ENCODE results near the gene GNA15. TPM values are rescaled to one million over a fixed set of nuclear protein-coding genes. Genes with fewer than 3 reads are reported as not detected.
"Not testable (repeated sequence)": the region's sequence is repeated elsewhere in the genome, so short reads cannot be mapped to it uniquely, and the experiment has no call there.

Gene GNA15
- total RNA-seq, 1 donor from 2014 or later = 1.9 TPM

DNA sequence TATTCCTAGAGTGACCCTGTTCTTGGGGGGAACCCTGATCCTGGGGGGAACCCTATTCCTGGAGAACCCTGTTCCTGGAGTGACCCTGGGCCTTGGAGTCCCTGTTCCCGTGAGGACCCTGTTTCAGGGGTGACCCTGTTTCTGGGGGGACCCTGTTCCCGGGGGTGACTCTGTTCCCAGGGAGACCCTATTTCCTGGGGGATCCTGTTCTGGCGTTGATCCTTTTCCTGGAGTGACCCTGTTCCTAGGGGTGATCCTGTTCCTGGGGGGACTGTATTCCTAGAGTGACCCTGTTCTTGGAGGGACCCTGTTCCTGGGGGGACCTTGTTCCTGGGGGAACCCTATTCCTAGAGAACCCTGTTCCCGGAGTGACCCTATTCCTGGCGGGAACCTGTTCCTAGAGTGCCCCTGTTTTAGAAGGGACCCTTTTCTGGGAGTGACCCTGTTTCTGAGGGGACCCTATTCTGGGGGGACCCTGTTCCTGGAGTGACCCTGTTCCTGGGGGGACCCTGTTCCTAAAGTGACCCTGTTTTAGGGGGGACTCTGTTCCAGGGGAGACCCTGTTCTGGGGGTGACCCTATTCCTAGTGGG lies 15.0 kb downstream of the GNA15 start:
- no peak for DNase-seq

DNA sequence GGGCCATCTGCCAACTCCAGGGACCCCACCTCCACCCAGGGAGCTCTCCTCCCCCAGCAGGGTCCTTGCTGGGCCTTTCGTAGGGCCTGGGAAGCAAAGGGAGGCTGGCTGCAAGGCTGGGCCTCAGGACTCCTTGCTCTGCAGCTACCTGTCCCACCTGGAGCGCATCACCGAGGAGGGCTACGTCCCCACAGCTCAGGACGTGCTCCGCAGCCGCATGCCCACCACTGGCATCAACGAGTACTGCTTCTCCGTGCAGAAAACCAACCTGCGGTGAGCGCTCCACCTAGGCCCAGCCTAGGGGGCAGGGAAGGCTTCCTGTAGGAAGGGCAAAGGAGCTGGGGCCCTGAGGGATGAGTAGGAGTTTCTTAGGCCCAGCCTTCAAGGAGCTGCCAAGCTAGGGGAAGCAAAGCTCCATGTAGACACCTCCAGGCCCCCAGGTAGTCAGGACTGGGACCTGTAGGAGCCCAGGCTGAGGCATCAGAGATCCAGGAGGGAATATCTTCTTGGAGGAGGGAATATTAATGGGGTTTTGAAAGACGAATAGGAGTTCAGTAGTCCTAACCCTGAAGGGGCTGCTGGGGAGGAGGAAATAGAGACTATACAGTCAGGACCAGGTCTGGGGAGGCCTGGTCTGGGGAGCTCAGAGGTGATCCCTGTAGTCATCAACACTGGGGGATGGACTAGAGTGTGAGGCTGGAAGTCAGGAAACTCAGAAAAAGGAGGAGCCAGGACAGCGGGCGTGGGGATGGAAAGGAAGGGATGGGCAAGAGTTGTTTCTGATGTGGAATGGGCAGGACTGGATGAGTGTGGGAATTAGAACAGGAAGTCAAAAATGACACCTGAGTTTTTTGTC lies 16.0 kb downstream of the GNA15 start:
- no peak for DNase-seq

DNA sequence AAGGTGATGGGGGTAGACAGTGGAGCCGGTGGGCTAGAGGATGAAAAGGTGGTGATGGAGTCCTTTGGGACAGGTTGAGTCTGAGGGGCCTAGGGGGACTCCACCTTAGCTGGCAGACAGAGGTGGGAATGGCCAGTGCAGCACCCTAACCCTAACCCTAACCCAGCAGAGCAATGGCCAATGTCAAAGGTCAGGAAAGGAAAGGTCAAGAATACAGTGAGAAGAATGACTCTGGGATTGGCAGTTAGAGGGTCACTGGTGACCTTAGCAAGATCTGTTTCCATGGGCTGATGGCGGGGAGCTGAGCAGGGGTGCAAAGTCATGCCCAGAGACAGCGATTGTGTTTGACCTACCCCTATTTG lies 16.6 kb downstream of the GNA15 start:
- DNase-seq = no peak

DNA sequence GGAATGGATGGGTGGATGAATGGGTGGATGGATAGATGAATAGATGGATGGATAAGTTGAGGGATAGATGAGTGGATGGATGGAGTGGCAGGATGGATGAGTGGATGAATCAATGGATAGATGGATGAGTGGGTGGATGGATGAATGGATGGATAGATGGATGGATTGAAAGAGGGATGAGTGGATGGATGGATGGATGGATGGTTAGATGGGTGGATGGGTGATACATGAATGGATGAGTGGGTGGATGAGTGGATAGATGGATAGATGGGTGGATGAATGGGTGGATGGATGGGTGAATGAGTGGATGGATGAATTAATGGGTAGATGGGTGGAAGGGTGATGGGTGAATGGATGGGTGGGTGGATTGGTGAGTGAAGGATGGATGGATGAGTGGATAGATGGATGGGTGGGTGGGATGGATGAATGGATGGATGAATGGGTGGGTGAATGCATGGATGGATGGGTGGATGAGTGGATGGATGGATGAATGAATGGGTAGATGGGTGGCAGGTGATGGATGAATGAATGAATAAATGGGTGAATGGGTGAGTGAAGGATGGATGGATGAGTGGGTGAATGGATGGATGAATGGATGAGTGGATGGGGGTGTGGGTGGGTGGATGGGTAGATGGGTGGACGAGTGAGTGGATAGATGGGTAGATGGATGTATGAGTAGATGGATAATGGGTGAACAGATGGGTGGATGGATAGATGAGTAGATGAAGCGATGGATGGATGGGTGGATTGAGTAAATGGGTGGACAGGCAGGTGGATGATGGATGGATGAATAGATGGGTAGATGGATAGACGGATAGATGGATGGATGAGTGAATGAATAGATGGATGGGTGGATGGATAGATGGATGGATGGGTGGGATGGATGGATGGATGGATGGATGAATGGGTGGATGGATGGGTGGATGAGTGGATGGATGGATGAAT lies 17.7 kb downstream of the GNA15 start:
- DNase-seq = no peak

DNA sequence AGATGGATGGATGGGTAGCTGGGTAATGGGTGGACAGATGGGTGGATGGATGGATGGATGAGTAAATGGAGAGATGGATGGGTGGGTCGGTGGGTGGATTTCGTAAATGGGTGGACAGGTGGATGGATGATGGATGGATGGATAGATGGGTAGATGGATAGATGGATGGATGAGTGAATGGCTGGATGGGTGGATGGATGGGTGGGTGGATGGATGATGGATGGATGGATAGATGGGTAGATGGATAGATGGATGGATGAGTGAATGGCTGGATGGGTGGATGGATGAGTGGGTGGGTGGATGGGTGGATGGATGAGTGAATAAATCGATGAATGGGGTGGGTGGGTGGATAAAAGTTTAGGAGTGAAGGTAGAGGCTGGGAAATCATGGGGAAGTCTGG lies 18.6 kb downstream of the GNA15 start:
- not testable (repeated sequence) for DNase-seq

DNA sequence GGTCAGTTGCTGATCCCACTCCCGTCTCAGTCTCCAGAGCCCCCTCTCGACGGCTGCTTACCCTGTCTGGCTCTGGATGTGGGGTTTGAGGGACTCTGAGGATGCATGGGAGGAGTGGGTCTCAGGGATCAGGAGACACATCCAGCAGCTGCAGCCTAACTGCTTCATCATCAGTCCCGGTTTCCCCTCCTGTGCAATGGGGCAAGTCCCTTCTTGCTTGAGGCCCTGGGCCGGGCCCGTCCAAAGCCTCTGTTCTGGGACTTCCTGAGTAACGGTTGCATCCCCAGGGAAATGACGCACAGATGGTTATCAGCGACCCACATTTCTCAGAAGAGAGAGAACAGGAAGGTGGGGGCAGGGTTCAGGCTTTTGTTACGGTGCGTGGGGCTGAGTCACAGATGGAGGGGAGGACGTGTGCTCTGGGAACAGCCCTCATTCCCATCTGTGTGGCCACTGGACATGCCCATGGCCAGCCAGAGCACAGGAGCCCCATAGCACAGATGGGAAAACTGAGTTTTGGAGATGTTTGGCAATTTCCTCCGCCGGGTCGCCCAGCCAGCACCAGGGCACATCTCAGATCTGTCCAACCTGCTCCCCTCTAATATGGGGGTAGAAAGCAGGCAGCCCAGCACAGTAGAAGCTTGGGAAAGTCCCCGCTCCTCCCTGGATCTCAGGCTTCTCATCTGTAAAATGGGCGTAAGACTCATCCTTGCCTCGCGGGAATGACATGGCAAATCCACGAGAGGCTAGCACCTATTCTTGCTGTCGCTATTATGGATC lies 19.3 kb downstream of the GNA15 start:
- no peak for DNase-seq

DNA sequence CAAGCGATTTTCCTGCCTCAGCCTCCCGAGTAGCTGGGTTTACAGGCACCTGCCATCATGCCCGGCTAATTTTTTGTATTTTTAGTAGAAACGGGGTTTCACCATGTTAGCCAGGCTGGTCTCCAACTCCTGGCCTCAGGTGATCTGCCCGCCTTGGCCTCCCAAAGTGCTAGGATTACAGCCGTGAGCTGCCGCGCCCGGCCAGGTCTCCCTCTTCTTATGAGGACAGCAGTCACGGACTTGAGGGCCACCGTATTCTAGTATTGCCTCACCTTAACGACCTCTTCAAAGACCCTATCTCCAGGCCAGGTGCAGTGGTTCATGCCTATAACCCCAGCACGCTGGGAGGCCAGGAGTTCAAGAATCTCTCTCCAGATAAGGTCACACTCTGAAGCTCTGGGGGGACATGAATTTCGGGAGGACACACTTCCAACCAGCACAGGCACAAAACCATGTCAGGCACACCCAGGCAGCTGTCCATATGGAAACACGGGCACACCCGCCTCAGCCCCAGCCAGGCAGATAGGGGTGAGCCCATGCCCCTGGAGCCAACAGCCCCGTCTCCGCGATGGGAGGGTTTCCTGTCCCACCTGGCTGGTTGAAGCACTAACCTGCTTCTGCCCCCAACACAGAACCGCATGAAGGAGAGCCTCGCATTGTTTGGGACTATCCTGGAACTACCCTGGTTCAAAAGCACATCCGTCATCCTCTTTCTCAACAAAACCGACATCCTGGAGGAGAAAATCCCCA lies 21.4 kb downstream of the GNA15 start:
- no peak for DNase-seq

DNA sequence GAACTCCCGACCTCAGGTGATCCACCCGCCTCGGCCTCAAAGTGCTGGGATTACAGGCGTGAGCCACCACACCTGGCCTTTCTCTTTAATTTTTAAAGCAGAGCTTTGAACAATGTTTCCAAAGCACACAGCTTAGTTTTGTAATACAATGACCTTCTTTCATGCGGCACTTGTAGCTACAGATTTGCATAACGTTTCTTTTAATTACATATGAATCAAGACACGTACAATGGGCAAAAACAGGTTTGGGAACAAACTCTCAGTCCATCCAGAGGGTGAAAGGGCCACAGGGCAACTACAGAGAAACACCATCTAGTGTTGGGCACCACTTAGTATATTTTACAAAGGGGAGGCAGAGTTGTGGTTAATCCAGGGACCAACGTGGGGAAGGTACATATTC lies 23.7 kb downstream of the GNA15 start:
- no peak for DNase-seq

DNA sequence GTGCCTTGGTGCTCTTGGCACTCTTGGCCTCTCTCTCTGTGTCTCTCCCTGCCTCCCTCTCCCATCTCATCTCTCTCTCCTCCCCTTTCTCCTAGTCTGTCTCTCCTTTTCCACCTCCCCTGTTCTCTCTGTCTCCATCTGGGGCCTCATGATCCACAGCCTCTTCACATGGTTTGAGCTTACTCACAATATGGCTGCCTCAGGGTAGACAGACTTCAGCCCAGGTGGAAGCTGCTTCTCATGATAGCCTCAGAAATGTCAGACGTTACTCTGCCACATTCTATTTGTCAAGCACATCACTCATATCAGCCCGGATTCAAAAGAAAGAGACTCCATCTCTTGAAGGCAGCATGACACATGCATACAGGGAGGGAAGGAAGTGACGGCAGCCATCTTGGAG lies 24.4 kb downstream of the GNA15 start:
- no peak for DNase-seq

DNA sequence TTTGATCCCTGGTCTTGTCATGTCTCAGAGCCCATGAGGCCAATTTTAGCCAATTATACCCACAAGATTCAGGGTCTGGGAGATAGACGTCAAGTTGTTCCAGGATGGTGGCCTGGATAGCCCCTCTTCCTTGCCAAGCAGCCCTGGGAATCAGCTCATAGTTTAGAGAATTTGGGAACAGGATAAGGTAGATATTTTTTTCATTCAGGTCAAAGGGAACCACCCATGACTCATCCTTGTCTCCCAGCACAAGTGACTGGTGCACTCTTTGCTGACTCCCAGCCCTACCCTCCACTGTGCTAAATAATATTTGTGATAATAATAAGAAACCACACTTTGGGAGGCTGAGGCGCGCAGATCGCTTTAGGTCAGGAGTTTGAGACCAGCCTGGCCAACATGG lies 25.6 kb downstream of the GNA15 start:
- DNase-seq = no peak

DNA sequence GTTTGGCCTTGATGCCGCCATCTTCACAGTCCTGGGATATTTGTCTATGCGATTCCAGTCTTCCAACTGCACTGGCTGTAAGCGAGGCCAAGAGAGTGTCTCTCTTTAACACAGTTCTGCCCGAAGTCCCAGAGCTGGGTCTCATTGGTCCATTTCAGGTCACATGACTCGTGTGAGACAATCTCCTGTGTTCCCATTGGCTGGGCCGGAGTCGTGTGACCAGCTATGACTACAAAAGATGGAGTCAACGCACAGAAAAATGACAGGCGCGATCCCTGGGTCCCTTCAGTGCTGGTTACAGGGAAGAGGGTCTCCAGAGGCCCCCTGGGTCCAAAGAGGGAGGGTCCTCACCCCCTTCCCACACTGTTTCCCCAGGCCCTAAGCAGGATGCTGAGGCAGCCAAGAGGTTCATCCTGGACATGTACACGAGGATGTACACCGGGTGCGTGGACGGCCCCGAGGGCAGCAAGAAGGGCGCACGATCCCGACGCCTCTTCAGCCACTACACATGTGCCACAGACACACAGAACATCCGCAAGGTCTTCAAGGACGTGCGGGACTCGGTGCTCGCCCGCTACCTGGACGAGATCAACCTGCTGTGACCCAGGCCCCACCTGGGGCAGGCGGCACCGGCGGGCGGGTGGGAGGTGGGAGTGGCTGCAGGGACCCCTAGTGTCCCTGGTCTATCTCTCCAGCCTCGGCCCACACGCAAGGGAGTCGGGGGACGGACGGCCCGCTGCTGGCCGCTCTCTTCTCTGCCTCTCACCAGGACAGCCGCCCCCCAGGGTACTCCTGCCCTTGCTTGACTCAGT lies 26.8 kb downstream of the GNA15 start:
- DNase-seq = no peak

DNA sequence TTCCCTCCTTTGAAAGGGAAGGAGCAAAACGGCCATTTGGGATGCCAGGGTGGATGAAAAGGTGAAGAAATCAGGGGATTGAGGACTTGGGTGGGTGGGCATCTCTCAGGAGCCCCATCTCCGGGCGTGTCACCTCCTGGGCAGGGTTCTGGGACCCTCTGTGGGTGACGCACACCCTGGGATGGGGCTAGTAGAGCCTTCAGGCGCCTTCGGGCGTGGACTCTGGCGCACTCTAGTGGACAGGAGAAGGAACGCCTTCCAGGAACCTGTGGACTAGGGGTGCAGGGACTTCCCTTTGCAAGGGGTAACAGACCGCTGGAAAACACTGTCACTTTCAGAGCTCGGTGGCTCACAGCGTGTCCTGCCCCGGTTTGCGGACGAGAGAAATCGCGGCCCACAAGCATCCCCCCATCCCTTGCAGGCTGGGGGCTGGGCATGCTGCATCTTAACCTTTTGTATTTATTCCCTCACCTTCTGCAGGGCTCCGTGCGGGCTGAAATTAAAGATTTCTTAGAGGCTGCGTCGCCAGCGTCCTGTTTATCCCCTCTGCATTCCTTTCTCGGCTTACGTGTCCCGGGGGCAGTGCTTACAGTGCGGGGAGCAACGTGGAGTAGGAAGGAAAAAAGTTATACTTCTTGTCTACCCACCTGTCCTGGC lies 27.5 kb downstream of the GNA15 start:
- peak; percentile 20 for DNase-seq

DNA sequence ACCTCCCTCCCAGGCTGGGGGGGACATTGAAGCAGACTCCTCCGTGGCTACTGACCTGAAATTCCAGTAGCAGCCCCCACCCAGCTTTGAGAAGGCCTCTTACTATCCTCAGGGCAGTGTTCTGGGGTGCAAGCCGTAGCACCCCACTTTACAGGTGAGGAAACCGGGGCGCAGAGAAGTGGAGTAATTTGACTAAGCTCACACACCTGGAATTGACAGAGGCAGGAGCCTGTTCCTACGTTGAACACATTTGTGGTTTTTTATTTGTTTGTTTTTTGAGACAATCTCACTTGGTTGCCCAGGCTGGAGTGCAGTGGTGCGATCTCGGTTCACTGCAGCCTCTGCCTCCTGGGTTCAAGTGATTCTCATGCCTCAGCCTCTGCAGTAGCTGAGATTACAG lies 28.1 kb downstream of the GNA15 start:
- DNase-seq = no peak

DNA sequence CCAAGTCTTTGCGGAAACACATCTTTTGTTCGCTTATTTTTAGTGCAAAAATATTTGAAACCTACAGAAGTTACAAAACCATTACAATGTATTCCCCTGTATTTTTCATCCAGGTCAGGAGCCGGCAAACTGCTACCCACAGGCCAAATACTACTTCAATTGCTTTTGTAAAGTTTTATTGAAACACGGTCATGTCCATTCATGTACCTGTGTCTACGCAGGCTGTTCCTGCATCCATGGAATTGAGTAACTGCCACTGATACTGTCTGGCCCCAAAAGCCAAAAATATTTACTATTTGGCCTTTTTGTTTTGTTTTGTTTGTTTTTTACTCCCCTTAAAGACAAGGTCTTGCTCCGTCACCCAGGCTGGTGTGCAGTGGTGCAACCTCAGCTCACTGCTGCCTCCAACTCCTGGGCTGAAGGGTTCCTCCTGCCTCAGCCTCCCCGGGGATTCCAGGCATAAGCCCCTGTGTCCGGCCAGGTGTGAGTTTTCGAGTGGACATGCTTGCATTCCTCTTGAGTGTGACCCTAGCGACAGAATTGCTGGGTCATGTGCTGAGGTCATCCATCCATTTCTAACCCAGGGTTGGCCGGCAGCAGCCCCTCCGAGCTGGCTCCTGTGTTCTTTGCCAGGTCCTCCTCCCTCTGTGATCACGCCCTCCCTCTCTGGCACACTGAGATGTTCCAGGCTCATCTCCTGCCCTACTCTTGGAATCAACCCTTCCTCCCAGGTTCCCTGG lies 31.9 kb downstream of the GNA15 start:
- no peak for DNase-seq

DNA sequence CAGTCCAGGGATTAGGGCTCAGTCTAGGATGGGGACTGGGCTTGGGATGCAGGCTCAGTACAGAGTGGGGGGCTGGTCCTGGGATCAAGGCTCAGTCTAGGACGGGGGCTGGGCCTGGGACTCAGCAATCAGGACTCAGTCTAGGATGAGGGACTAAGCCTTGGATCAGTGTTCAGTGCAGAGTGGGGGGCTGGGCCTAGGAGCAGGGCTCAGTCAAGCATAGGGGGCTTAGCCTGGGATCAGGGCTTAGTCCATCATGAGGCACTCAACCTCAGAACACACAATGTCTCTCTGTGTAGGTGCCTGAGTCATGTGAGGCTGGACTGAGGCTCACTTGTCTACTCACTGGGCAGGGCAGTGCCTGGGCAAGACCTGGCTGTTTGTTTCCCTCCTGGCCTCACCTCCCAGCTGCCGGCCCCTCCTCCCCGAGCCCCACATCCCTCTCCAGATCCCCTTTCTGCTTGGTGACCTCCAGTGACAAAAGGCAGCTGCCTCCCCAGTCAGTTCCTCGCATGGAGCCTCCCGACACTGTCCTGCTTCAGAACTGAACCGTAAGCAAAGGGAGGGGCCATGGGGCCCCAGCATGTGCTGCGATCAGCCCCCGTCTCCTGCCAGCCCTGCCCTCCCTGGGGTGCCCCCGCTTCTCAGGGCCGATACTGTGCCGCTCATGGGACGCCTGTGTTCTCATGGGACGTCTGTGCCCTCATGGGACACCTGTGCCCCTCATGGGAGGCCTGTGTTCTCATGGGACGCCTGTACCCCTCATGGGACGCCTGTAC lies 36.2 kb downstream of the GNA15 start:
- no peak for DNase-seq

DNA sequence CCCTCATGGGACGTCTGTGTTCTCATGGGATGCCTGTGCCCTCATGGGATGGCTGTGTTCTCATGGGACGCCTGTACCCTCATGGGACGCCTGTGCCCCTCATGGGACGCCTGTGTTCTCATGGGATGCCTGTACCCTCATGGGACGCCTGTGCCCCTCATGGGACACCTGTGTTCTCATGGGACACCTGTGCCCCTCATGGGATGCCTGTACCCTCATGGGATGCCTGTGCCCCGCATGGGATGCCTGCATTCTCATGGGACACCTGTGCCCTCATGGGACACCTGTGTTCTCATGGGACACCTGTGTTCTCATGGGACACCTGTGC lies 36.8 kb downstream of the GNA15 start:
- not testable (repeated sequence) for DNase-seq

DNA sequence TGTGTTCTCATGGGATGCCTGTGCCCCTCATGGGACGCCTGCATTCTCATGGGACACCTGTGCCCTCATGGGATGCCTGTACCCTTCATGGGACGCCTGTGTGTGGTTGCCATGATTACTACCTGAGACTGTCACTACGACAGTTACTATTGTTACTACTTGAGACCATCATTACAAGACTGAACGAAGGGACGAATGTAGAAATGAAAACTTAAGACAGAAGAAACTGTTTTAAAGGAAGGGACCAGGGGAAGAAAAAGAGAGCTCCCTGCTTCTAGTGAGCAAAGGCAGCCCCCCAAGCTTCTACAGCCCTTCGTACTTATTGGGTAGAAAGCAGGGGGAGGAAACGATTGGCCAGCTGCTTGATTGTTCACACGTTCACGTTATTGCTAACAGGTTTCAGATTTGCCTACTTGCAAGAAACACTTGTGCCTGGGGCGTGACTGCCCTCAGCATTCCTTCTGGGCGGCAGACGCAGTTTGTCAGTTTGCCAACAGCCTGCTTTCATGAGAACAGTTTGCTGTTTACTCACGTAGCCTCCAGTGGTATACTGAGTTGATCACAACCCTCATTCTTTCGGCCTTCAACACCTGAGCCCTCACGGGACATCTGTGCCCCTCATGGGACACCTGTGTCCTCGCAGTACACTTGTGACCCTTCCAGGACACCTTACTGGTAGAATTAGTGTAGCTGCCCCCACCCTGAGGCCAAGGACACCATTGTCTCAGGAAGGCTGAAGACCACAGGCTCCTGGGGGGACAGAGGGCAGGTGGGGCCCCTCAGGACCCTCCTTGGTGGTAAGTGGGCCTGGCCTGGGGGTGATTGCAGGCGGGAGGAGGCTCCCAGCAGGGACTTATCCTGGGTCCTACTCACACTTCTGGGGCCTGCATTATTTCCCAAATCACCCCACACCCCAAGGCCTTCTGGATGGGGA lies 40.2 kb downstream of the GNA15 start:
- no peak for DNase-seq

All from occipital lobe (tissue), 2 donors.